GM19240 (cell line): ENCODE results near the gene SLC22A23.

ENCODE experiments used
- DNase-seq: peaks from one replicate; pipeline ENCODE4 v3.0.0; 2011; ENCODE audit warnings: low spot score; ENCODE audit not compliant: insufficient read length

Gene SLC22A23

DNA sequence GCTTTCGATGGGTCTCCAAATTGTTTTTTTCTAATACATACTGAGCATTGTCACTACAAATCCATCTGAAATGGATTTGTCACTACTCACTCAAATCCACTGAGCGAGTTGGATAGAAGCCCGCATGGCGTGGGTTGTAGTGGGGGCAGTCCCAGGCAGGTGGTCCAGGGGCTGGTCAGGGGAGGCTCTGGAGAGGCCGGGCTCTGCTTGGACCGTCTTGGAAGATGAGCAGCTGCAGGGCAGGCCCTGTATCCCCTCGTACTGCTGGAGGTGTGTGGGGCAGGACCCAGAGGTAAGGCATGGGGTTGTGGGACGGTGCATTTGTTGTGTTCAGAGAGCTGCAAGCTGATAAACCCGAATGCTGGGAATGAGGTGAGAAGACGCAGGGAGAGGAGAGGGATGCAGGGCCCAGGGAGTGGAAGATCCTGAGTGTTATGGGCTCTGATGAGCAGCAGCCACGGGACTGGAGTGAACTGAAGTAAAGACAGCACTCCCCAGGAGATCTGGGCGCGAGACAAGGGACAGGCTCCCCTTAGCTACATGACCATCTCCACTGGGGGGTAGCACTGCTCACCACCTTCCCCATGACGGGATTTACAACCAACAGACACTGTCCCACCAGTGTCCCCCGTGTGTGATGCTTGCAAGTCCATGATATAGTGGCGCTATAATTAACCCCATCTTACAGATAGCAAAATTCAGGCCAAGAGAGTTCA, 152.2 kb downstream of the SLC22A23 start:
- no peak for DNase-seq

DNA sequence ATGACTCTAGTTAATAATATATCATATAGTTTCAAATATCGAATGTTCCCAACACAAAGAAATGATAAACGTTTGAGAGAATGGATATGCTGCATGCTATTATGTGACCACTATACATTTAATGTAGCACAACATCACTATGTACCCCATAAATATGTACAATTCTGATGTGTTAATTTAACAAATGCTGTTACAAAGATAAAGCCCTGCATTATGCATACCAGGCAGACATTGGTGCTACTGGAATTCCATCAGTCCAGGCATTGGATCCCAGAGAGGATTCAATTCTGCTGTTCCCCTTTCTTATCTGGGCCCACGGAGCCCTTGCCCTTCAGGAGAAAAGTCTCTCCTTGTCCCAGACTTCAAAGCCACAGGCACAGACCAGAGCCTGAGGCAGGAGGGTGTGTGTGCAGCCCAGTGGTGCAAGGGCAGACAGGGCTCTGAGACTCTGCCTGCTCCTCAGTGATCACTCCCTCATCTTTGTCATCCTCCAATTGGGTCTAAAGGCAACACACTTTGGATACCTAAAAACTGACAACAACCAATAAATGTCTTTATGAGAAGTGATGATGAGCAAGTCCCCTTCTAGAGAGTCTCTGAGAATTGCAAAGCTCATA, 152.9 kb downstream of the SLC22A23 start:
- no peak for DNase-seq

DNA sequence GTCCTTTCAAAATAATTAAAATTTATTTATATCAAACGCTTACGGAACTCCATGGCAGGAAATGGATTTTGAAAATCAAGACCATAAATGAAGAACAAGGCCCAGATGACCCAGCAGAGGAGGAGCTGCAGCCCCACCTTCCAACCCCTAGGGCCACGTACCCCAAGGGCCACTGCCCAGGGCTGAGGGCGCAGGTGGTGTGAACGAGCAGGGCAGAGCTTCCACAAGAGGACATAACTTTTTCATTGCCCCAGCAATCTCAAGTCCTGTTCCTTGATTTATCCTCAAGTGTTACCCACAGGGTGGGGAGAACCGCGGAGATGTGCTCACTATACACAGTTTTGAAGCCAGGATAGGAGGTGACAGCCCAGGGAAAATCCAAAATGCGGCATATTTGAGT, 155.3 kb downstream of the SLC22A23 start:
- DNase-seq, result no peak

DNA sequence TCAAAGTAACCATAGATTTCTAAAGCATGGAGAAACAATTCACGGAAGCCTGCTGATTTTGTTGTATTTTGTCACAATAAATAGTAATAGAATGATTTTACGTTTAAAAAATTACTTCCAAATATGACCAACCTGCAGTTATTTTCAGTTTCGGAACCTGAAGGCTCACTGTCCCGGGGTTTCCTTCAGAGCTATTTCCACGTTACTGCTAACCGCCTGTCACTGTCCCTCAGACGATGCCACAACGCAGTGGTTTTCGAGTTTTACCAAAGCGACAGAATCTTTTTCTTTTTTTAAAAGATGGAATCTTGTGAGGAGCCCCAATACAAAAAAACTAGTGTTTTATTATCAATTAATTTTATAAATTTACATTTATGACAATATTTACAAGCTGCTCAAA, 157.6 kb downstream of the SLC22A23 start:
- DNase-seq, result no peak

GRCh38 chr6:3297909-3298308, 158.9 kb downstream of the SLC22A23 start:
- DNase-seq, result no peak

DNA sequence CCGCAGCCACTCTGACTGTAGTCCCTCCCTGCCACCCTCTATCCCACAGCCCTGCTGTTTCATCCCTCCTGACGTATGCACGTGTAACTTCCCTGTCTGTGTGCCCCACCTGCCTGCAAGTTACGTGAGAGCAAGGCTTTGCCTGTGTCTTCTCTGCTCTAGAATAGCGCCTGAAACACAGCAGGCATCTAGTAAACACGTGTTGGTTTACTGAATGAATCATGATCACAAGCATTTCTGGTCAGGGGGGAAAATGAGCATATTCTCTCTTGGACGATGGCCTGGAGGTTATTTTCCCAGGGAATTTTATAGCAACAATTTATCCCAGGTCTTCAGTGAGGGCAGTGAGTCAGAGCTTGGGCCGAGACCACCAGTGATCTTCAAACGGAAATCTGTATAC, 159.8 kb downstream of the SLC22A23 start:
- DNase-seq, result no peak

- no peak for DNase-seq
Observed at GRCh38 chr6:3296537-3296936, 160.3 kb downstream of the SLC22A23 start.

GRCh38 chr6:3296078-3296477, 160.8 kb downstream of the SLC22A23 start:
- no peak for DNase-seq

DNA sequence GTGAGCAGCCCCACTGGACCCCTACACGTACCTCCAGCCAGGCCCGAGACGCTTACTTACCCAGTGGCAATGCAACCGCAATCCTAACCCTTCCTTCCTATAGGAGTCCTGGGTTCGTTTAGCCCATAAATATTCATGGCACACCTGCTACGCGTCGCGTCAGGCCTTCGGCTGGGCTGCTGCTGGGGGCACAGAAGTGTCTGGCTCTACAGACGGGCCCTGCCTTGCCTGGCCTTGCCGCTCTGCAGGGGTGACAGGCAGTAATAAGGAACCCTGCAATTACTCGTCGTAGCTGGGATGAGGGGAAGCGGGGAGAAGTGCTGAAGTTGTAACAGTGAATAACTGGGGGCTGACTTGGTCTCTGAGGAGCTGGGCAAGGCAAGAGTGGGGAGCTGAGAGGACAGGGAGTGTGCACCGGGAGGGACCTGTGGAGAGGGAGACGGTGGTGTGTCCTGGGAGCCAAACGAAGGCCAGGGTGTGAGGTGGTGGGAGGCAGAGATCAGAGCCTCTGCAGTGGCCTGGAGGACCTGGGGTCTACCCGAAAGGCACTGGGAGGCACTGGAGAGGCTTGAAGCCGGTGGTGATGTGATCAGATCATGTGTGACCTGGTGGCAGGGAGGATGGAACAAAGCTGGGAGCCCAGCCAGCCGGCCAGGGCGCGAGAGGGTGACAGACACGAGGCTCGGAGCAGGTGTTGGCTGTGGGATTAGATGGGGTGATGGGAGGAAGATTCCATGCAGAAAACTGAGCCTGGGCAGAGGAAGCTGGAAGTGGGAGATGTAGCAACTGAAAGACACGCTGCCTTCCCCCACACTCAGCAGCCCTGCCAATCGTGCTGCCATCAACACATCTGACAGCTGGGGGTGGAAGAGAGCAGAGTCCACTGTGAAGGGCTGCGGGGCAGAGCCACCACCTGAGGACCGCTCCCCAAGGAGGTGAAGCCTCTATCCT, 161.7 kb downstream of the SLC22A23 start:
- DNase-seq, result no peak

DNA sequence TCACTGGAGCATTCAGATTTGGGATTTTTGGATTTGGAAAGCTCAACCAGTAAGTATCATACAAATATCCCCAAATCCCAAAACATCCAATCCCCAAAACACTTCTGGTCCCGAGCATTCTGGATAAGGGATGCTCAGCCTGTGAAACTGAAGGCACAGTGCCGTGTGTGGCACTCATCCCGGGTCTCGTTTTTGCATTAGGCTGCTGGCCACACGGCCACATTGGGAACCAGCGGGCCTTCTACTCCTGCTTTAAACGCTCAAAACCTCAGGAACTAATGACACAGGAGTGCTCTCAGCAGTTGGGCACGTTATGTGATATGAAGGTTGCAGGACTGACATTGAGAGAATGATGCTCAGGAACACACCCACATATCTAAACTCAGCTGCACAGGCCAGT, 162.5 kb downstream of the SLC22A23 start:
- DNase-seq, result no peak

DNA sequence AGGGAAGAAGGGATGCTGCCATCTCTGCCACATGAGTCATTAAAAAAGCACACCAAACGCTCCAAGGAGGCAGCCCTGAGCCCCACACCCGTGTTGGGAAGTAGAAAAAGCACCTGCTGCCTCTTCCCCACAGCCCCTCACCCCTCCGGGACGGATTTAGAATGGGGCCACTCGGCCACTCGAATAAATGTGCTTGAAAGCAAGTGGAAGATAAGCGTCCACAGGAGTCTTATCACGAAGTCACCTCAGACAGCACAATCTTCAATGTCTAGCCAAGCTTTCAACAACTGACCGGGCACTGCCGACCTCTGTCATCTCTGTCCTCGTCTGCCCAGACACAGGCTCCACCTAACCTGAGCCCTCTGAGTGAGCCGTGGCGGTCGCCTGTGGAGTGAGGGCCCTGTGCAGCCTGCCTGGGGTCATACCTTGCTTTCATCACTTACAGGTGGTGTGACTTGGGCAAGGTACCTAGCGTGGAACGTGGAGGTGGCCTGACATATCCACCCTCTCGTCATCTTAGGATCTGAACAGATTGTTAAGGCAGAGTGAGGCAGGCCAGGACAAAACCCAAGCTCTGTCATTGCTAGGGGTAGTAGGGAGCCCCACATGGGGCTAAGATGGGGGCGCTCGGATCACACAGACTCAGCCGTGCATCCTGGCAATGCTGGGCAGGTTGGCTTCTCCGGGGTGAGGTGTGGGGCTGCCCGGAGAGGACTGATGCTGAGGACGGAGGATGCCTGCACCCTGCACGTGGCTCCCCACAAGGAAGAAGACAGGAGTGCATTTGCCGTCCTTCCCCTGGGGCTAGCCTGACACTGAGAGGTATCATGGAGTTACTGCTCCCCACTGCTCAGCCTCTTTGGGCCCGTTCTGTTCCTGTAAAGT, 163.3 kb downstream of the SLC22A23 start:
- DNase-seq, result no peak

GRCh38 chr6:3292431-3293197, 164.2 kb downstream of the SLC22A23 start:
- DNase-seq, result no peak

- DNase-seq, result no peak
Observed at GRCh38 chr6:3291987-3292386, 164.9 kb downstream of the SLC22A23 start.

DNA sequence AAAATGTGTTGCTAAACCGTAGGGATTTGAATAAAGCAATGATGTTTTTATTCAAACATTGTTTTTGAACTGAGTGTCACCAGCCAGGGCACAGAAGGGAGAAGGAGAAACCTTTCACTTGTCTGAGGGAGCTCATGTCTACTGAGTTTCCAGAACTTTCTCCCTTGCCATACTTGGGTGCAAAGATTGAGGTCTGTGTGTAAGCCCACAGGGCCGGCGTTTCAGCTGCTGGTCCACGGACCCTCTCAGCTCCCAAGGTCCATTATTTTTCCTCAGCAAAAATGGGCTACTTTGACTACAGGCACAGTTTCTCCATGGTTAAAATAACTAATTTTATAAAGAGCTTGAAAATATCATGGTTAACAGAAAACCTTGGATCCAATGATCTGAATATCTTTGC, 165.5 kb downstream of the SLC22A23 start:
- DNase-seq, result no peak

GRCh38 chr6:3290931-3291211, 166.0 kb downstream of the SLC22A23 start:
- no peak for DNase-seq

DNA sequence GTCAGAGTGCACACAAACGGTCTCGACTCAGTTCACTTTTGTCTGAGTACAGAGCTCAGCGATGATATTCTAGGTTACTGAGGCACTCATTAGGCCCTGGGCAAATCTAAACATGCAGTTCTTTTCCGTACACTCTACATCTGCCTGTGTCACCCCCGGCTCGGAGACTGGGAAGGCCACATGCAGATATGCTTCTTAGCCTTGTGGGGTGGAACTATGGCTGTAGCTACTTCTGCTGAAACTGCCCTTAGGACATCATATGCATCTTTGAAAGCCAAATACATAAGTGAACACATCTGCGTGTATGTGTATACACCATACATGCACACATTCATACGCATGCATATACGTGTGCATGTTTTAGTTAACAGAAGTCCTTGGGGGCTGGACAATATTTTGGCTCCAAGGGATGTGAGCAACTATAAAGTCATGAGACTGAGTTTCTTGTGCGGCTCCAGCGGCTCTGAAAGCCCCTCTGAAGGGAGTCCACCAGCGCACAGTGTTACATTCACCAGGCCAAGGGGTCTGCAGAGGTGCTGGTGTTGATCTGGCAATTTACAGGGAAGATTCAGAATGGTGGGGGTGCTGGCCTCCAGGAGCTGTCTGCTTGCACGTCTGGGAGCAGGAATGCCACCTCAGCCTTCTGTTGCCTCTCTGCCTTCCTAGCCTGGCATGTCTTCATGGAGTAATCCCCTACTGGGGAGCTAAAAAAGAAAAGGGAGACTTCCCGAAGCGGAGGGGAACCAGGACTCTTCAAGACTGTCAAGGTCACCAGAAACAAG, 166.5 kb downstream of the SLC22A23 start:
- DNase-seq, result no peak

GRCh38 chr6:3289664-3290055, 167.2 kb downstream of the SLC22A23 start:
- no peak for DNase-seq

DNA sequence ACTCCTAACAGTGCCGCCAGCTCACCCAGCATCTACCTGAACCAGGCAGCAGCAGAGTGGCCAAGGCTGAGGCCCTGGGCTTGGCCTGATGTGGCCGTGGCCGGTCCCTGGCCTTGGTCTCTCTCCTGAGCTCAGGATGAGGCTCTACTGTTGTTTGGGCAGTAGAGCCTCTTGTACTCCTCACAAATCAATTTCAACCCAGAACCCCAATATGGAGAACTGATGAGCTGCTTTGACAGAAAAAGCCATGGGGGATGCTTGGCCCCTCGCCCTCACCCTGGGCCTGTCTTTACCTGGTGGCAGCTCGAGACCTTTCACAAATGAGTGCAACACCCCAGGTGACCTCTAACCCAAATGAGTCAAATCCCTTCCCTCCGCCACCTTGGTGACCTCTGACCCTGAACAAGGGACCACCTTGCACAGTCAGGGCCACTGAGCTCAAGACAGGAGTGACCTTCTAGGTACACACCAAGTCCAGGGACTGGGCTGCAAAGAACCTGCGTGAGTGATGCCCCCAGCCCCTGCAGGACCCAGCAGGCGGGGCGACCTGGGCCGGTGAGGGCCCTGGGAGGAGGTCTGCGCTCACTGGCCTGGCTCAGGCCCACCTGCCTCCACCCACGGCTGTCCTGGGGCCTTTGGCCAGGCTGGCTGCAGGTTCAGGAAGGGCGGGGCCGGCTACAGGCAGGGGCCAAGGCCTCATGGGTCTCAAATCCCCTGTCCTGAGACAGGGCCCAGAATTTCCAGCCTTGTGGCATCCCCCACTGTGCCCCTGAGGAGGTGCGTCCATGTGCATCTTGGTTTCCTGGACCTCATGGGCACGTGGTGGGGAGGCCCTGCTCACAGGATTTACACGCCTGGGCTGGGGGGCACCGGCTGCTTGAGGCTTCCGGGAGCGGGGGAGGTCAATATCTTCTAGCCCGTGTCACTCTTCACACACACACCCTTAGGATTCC, 167.9 kb downstream of the SLC22A23 start:
- DNase-seq, result no peak
